Immature natural killer cell (primary cell): ENCODE results near the gene FAM149A. TPM values are rescaled to one million over a fixed set of nuclear protein-coding genes. Genes with fewer than 3 reads are reported as not detected.
A peak's percentile ranks its signal among the peaks of the same experiment; 100 is the strongest.

Source experiments
- DNase-seq, 3 donors: peaks; one replicate each; pipeline ENCODE4 v3.0.0; 2022; ENCODE audit warnings: mixed read lengths in 1 of 3
- H3K27ac Mint-ChIP-seq, 6 donors: one replicate each; pipeline ENCODE4 v1.8.0; 2020; ENCODE audit warnings: mixed read lengths in 6 of 6, mild to moderate bottlenecking in 5 of 6, inconsistent platforms in 4 of 6, moderate library complexity in 3 of 6
- H3K27me3 Mint-ChIP-seq, 3 donors: one replicate each; pipeline ENCODE4 v1.8.0; 2020 to 2021; ENCODE audit warnings: low read depth in 3 of 3, mild to moderate bottlenecking in 3 of 3, mixed read lengths in 3 of 3, moderate library complexity in 3 of 3, inconsistent platforms in 1 of 3
- H3K36me3 Mint-ChIP-seq, 3 donors: one replicate each; pipeline ENCODE4 v1.8.0; 2020; ENCODE audit warnings: mixed read lengths in 3 of 3, inconsistent platforms in 2 of 3, mild to moderate bottlenecking in 2 of 3
- H3K4me1 Mint-ChIP-seq, 2 donors: one replicate each; pipeline ENCODE4 v1.8.0; 2020; ENCODE audit warnings: inconsistent platforms in 2 of 2, mild to moderate bottlenecking in 2 of 2, mixed read lengths in 2 of 2, moderate library complexity in 1 of 2
- H3K4me3 Mint-ChIP-seq, 5 donors: one replicate each; pipeline ENCODE4 v1.8.0; 2020; ENCODE audit warnings: mild to moderate bottlenecking in 5 of 5, mixed read lengths in 5 of 5, inconsistent platforms in 3 of 5, moderate library complexity in 3 of 5
- H3K9me3 Mint-ChIP-seq, 6 donors: one replicate each; pipeline ENCODE4 v1.8.0; 2020; ENCODE audit warnings: mild to moderate bottlenecking in 6 of 6, mixed read lengths in 6 of 6, inconsistent platforms in 4 of 6, moderate library complexity in 3 of 6
- polyA plus RNA-seq, 3 donors: library from polyadenylated mRNA; unstranded; fragments of 300-500 nt; fragmentation: Illumina TruSeq; gene quantifications; one replicate each; pipeline ENCODE4 v1.2.3, GENCODE V29; 2021

FAM149A gene
- polyA plus RNA-seq, 3 donors from 2014 or later, result not detected

- Mint-ChIP-seq H3K4me3 (no peak overlapping the region), H3K4me1 (no peaks in the 10 kb centered on the region), H3K27me3 (peaks cover 0 to 2% (median 0%) of the 10 kb centered on the region in 3 donors), H3K27ac (no peak overlapping the region), H3K36me3 (peaks cover 27 to 34% (median 32%) of the 10 kb centered on the region in 3 donors), H3K9me3 (no peaks in the 10 kb centered on the region)
- DNase-seq, result no peak
Measured at GRCh38 chr4:186082221-186082620, 22.3 kb upstream of the FAM149A start.

- peaks cover 3 to 19% (median 18%) of the 10 kb centered on the region in 3 donors for H3K36me3 Mint-ChIP-seq
- H3K4me3 Mint-ChIP-seq, result no peak overlapping the region
- peaks cover 0 to 3% (median 0%) of the 10 kb centered on the region in 6 donors for H3K9me3 Mint-ChIP-seq
- no peak overlapping the region for H3K27ac Mint-ChIP-seq
- H3K27me3 Mint-ChIP-seq, result peaks cover 0 to 3% (median 1%) of the 10 kb centered on the region in 3 donors
- DNase-seq, result no peak
- no peaks in the 10 kb centered on the region for H3K4me1 Mint-ChIP-seq
Measured at GRCh38 chr4:186088523-186088922, 16.0 kb upstream of the FAM149A start.

DNA sequence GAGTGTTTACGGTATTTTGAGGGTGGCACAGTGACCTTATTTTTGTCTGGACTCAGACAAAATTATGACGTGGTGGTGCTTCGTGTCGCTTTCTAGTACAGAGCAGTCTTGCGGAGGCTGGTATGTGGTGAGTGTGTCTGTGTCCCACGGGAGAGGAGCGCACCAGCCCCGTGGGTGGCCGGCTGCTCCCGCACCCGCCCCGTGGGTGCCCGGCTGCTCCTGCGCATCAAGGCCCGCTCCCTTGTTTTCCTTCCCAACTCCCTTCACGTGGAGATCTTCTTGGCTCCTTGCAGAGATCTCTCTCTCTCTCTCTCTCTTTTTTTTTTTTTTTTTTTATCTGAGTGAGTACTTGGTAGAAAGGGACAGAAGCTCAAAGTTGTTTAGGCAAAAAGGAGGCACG is 12.2 kb upstream of the FAM149A start:
- no peak overlapping the region for H3K27ac Mint-ChIP-seq

GRCh38 chr4:186095406-186095805 is 9.1 kb upstream of the FAM149A start:
- peaks cover 2 to 5% (median 4%) of the 10 kb centered on the region in 3 donors for H3K27me3 Mint-ChIP-seq
- no peaks in the 10 kb centered on the region for H3K36me3 Mint-ChIP-seq
- no peak overlapping the region for H3K4me3 Mint-ChIP-seq
- no peaks in the 10 kb centered on the region for H3K9me3 Mint-ChIP-seq
- H3K4me1 Mint-ChIP-seq, result no peaks in the 10 kb centered on the region
- no peak overlapping the region for H3K27ac Mint-ChIP-seq
- DNase-seq, result no peak

More for the DNA sequence above, 12.2 kb upstream of the FAM149A start:
- Mint-ChIP-seq H3K4me1 (no peaks in the 10 kb centered on the region), H3K36me3 (peaks cover 0 to 16% (median 15%) of the 10 kb centered on the region in 3 donors), H3K27me3 (peaks cover 2 to 5% (median 4%) of the 10 kb centered on the region in 3 donors), H3K4me3 (no peak overlapping the region), H3K9me3 (peaks cover 0 to 3% (median 0%) of the 10 kb centered on the region in 6 donors)
- DNase-seq, result no peak

DNA sequence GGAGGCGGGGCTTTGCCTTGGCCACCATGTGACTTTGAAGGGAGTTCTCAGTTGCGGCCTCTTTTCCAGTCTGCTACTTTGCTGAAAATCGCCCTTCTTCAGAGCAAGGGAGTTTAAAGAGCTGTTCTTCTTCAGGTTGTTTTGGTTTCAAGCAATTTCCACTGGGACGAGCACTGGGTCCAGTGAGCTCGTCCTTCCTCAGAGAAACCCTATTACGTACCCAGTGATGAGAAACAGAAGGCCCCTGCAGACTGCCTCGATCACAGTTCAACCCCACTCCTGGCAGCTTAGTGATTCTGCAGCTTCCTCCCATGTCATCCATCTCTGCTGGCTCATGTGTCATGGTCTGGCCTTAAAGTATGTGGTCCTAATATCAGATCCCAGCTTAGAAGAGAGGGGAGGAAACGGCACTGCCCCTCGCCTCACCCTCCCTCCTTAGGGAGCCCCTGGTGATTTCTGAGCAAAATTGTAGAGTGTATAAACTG is 7.8 kb upstream of the FAM149A start:
- no peak overlapping the region for H3K27ac Mint-ChIP-seq
- peaks cover 2 to 3% (median 2%) of the 10 kb centered on the region in 3 donors for H3K27me3 Mint-ChIP-seq
- H3K9me3 Mint-ChIP-seq, result no peaks in the 10 kb centered on the region
- no peaks in the 10 kb centered on the region for H3K4me1 Mint-ChIP-seq
- no peak overlapping the region for H3K4me3 Mint-ChIP-seq
- DNase-seq, result no peak
- H3K36me3 Mint-ChIP-seq, result no peaks in the 10 kb centered on the region

- peaks cover 2 to 4% (median 3%) of the 10 kb centered on the region in 3 donors for H3K27me3 Mint-ChIP-seq
- H3K36me3 Mint-ChIP-seq, result no peaks in the 10 kb centered on the region
- no peak for DNase-seq
- H3K9me3 Mint-ChIP-seq, result no peaks in the 10 kb centered on the region
- H3K4me1 Mint-ChIP-seq, result no peaks in the 10 kb centered on the region
- H3K4me3 Mint-ChIP-seq, result no peak overlapping the region
- H3K27ac Mint-ChIP-seq, result no peak overlapping the region
Measured at GRCh38 chr4:186097386-186097785, 7.1 kb upstream of the FAM149A start.

DNA sequence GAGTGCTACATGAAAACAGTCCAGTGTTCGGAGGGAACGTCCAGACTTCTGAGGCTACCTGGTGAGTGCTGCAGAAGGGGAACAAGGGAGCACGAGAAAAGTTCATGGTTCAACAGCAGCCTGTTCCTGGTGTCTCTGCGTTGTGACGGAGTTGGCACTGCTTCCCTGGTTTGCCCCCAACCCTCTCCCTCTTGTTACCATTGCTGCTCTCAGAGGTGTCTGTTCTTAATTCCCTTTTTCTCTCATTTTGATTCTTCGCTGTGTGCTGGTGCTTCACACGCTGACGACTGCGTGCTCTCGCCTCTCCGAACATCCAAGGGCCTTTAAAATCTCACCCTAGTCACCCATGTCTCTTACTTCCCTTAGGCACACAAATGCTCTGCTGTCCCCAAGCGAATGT is 1.6 kb upstream of the FAM149A start:
- H3K36me3 Mint-ChIP-seq, result no peaks in the 10 kb centered on the region
- H3K27ac Mint-ChIP-seq, result no peak overlapping the region
- H3K9me3 Mint-ChIP-seq, result no peaks in the 10 kb centered on the region
- H3K4me3 Mint-ChIP-seq, result no peak overlapping the region
- H3K27me3 Mint-ChIP-seq, result peaks cover 9 to 34% (median 28%) of the 10 kb centered on the region in 3 donors
- H3K4me1 Mint-ChIP-seq, result peaks cover 6 to 15% of the 10 kb centered on the region in 2 donors
- no peak for DNase-seq

GRCh38 chr4:186104890-186105646 is 564 bp downstream of the FAM149A start:
- H3K4me1 Mint-ChIP-seq, result peaks cover 6 to 15% of the 10 kb centered on the region in 2 donors
- peak overlapping the region; percentile 38 to 85 (median 79) for H3K4me3 Mint-ChIP-seq
- no peaks in the 10 kb centered on the region for H3K36me3 Mint-ChIP-seq
- H3K27ac Mint-ChIP-seq, result no peak overlapping the region
- peaks cover 15 to 41% (median 33%) of the 10 kb centered on the region in 3 donors for H3K27me3 Mint-ChIP-seq
- H3K9me3 Mint-ChIP-seq, result no peaks in the 10 kb centered on the region
- DNase-seq, result peak in 2 of 3 donors; percentile 5

DNA sequence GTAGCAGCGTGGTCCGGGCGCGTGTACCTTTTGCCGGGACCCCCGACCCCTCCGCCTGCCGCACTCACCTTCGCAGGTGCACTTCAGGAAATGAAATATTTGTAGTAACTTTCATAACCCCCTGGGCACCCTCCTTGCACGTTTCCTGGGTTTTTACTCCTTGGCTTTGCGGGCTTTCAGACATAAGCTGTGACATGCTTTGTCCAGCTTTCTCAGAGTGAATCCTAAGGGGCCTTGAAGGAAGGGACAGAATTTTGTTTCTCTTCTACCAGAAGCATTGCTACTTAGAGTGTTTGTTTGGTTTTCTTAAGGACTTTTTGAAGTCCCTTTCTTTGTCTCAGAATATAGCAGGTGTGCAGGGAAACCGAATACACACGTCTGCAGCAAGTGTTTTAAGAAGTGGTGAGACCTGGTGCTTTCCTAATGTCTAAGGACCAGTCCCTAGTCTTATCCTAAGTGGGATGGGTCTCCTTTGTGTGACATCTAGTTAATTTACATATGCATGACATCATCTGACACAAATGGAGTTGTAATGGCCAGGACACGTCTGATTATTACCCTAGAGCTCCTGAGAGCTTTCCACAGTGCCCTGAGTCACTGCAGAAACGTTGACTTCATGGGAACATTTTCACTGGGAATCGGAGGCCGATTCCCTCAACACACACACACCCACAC is 1.3 kb downstream of the FAM149A start:
- H3K27ac Mint-ChIP-seq, result peak overlapping the region in 1 of 6 donors; percentile 62

DNA sequence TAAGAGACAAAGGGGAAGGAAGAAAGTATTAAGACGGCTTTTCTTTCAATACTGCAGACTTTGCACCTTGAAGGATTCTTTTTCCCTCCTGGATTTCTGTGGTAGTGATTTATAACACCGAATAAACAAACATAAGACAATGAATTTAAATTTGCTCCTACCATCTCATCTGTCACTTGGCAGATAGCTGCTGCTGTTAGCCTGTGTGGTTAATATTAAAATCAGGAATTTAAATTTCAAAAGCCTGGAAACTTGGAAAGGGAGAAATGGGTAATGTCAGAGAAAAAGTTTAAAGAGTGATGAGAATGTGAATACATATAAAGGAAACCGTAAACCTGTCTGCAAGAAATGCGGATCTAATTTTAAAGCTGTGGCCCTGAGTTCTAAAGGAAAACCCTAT is 3.4 kb downstream of the FAM149A start:
- H3K4me1 Mint-ChIP-seq, result peaks cover 6 to 15% of the 10 kb centered on the region in 2 donors
- no peak overlapping the region for H3K4me3 Mint-ChIP-seq

More for the DNA sequence above, 1.3 kb downstream of the FAM149A start:
- Mint-ChIP-seq H3K36me3 (no peaks in the 10 kb centered on the region), H3K9me3 (no peaks in the 10 kb centered on the region), H3K4me3 (peak overlapping the region; percentile 75 to 85 (median 82)), H3K27me3 (peaks cover 15 to 41% (median 33%) of the 10 kb centered on the region in 3 donors), H3K4me1 (peaks cover 6 to 15% of the 10 kb centered on the region in 2 donors)
- no peak for DNase-seq

GRCh38 chr4:186108391-186108790 is 3.9 kb downstream of the FAM149A start:
- Mint-ChIP-seq H3K36me3 (no peaks in the 10 kb centered on the region), H3K27me3 (peaks cover 13 to 32% (median 31%) of the 10 kb centered on the region in 3 donors), H3K9me3 (no peaks in the 10 kb centered on the region), H3K4me3 (no peak overlapping the region), H3K27ac (no peak overlapping the region), H3K4me1 (peaks cover 6 to 15% of the 10 kb centered on the region in 2 donors)
- DNase-seq, result no peak

More for the DNA sequence above, 3.4 kb downstream of the FAM149A start:
- DNase-seq, result no peak
- no peaks in the 10 kb centered on the region for H3K36me3 Mint-ChIP-seq
- peaks cover 13 to 36% (median 33%) of the 10 kb centered on the region in 3 donors for H3K27me3 Mint-ChIP-seq
- H3K27ac Mint-ChIP-seq, result no peak overlapping the region
- H3K9me3 Mint-ChIP-seq, result no peaks in the 10 kb centered on the region

DNA sequence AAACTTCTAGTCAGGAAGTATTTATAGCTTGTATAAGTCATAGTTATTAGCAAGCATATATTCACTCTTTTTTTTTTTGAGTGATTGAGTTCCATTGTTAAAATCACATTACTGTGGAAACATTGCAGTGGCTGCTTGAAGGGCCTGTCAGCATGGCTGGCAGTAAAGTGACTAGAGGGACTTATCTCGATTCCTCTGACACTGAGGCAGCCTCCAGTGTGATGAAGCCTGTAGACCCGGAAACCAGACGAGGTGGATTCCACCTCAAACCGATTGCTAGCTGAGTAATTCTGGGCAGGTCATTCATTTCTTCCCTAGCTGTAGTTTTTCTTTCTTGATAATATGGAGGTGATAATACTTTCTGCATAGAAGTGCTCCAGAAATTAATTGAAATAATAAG is 4.7 kb downstream of the FAM149A start:
- H3K27ac Mint-ChIP-seq, result no peak overlapping the region
- H3K36me3 Mint-ChIP-seq, result no peaks in the 10 kb centered on the region
- peaks cover 13 to 27% (median 27%) of the 10 kb centered on the region in 3 donors for H3K27me3 Mint-ChIP-seq
- DNase-seq, result no peak
- peaks cover 5 to 10% of the 10 kb centered on the region in 2 donors for H3K4me1 Mint-ChIP-seq
- no peaks in the 10 kb centered on the region for H3K9me3 Mint-ChIP-seq
- H3K4me3 Mint-ChIP-seq, result no peak overlapping the region

DNA sequence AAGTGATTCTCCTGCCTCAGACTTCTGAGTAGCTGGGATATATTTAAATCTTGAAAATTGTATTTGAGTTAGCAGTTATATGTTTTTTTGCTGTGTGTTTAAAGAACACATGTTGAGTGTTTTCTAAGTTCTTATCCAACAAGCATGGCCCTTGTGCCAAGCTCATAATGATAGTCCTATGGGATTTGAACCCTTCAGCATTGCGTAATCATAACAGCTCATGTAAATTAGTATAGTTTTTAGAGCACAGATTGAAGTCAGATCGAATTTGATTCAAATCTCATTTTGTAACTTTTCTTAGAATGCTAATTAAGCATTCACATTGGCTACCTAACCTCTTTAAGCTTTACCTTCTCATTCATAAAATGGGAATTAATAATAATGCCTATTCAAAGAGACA is 12.2 kb downstream of the FAM149A start:
- H3K4me3 Mint-ChIP-seq, result no peak overlapping the region
- DNase-seq, result no peak
- H3K36me3 Mint-ChIP-seq, result no peaks in the 10 kb centered on the region
- no peak overlapping the region for H3K27ac Mint-ChIP-seq
- H3K27me3 Mint-ChIP-seq, result peaks cover 0 to 7% (median 2%) of the 10 kb centered on the region in 3 donors
- H3K9me3 Mint-ChIP-seq, result no peaks in the 10 kb centered on the region
- no peaks in the 10 kb centered on the region for H3K4me1 Mint-ChIP-seq

GRCh38 chr4:186118582-186118981 is 14.1 kb downstream of the FAM149A start:
- H3K9me3 Mint-ChIP-seq, result no peaks in the 10 kb centered on the region
- H3K27ac Mint-ChIP-seq, result no peak overlapping the region

More at GRCh38 chr4:186118582-186118981, 14.1 kb downstream of the FAM149A start:
- DNase-seq, result no peak
- Mint-ChIP-seq H3K36me3 (no peaks in the 10 kb centered on the region), H3K27me3 (peaks cover 0 to 7% (median 2%) of the 10 kb centered on the region in 3 donors), H3K4me3 (no peak overlapping the region), H3K4me1 (no peaks in the 10 kb centered on the region)
